AG04449 (cell line): ENCODE measurements around the gene HAUS7.

Experiments used
- CTCF ChIA-PET: fragments of 350-600 bp; formaldehyde crosslinking; extraction: SDS; loops from one replicate; lab custom pipeline; 2021; ENCODE audit warnings: antibody characterized with exemption; lab: Yijun Ruan, JAX
- POLR2A ChIA-PET: fragments of 400-600, 350-600 bp; formaldehyde crosslinking; extraction: SDS; loops from one replicate; lab custom pipeline; 2020; ENCODE audit warnings: antibody characterized with exemption, inconsistent platforms; lab: Yijun Ruan, JAX
- DNase-seq: peaks from one replicate; pipeline ENCODE4 v3.0.0-alpha.2; 2010; ENCODE audit warnings: low read depth, low spot score
- H3K4me3 ChIP-seq: 2 replicates; pipeline ENCODE4 v1.5.1; 2011; ENCODE audit warnings: low read depth, mild to moderate bottlenecking, control low read depth, low read length
- TF ChIP-seq, protein P1 (sequence below): IDR thresholded peaks from one replicate; pipeline ENCODE4 v1.5.1; 2011; ENCODE audit warnings: mild to moderate bottlenecking, moderate library complexity, low read length, control low read depth, inconsistent platforms; ENCODE audit not compliant: insufficient read depth; ENCODE audit errors: missing control alignments

HAUS7 gene

DNA sequence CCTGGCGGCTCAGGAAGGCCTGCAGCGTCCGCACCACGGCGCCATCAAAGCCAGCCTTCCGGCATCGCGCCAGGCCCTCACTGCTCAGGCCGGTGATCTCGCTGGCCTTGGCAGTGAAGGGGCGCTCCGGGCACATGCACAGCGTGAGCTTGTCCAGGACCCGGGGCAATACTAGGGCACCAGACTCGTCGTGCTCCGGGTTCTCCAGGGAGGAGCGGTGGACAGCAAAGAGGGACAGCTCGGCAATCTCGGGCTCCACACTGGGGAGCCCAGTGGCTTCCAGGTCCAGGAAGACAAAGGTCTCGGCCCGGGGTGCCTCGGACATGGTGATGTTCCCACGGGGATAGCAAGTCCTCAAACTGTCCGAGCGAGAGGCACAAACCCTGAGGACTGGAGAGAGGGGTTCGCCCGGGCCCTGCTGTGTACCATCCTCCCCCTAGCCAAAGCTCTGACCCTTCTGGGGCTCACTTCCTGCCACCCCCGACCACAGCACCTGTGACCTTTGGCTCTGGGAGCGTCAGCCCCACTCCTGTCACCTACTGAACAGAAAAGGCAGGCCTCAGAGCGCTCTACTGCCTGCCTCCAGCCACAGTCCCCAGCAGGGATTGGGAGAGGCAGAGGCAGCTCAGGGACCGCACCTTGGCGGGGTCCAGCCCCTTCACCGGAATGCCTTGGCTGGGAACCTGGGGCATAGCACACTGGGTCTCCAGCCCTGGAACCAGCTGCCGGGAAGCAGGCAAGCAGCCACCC, 25.1 kb downstream of the HAUS7 start:
- ChIA-PET POLR2A (no interaction called here), CTCF (no interaction called here)
- H3K4me3 ChIP-seq, result no peak overlapping the region
- no peak for DNase-seq
- TF ChIP-seq, protein P1, sequence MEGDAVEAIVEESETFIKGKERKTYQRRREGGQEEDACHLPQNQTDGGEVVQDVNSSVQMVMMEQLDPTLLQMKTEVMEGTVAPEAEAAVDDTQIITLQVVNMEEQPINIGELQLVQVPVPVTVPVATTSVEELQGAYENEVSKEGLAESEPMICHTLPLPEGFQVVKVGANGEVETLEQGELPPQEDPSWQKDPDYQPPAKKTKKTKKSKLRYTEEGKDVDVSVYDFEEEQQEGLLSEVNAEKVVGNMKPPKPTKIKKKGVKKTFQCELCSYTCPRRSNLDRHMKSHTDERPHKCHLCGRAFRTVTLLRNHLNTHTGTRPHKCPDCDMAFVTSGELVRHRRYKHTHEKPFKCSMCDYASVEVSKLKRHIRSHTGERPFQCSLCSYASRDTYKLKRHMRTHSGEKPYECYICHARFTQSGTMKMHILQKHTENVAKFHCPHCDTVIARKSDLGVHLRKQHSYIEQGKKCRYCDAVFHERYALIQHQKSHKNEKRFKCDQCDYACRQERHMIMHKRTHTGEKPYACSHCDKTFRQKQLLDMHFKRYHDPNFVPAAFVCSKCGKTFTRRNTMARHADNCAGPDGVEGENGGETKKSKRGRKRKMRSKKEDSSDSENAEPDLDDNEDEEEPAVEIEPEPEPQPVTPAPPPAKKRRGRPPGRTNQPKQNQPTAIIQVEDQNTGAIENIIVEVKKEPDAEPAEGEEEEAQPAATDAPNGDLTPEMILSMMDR, result no peak

DNA sequence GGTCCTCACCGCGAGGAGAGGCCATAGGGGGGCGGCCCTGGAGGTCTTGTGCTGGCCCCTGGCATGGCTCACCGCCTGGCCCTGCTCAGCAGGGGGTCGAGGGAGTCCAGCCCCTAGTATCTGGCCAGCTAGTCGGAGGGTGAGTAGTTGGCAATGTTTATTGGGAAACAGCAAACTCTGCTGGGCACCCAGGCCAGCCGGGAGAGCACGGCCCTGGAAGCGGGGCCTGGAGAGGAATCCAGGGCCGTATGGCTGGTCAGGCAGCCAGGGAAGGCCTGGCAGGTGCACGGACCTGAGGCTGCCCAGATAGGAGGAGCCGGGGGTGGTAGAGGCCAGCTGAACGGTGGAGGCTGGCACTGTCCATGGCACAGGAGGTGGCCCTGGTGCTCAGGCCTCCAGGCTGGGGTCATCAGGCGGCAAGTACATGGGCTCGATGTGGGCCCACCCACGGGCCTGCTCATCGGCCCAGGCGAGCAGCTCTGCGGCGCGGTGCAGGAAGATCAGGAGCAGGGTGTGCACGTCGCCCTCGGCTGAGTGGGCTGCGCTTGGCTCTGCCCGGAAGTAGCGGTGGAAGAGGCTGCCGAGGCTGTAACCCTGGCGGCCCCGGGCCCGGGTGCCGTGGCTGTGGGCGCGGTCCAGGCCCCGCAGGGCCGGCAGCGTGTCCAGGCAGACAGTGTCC, 25.9 kb downstream of the HAUS7 start:
- DNase-seq, result no peak
- CTCF ChIA-PET, result no interaction called here
- POLR2A ChIA-PET, result no interaction called here
- TF ChIP-seq, protein P1, result no peak
- no peak overlapping the region for H3K4me3 ChIP-seq

DNA sequence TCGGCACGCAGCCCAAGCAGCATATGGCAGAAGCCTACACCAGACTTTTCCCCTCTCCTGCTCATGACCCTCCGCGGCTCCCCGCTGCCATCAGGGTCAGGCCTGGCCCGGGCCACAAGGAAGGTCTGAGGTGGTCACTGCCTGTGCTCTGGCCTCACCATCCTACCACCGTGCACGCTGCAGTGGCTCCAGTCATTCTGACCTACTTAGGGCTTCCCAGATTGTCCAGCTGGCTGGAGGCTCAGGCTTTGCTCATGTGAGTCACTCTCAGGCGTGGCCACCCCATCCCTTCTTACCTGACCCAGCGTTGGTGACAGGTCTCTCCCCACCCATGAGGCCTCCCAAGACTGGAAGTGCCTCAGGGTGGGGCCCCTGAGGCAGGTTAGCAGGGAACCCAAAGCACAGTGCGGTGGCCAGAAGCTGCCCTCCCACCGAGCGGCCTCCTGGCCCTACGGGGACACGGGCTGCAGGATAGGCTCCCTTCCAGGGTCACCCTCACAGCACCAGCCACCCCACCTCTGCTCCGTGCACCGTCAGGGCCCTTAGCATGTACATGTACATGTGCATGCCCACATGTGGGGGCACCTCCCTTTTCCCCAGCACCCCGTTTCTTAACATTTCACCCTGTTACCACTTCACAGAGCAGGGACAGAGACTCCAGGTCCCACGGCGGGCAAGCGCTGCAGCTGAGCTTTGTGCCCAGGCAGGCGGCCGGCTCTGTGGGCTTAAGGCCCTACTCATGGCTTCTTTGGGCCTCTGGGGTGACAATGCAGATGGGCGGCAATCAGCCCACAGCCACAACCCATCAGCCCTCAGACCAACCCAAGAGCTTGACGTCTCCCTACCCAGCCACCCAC, 26.7 kb downstream of the HAUS7 start:
- ChIA-PET CTCF (no interaction called here), POLR2A (interaction anchor here (0.7 kb wide), 1 partner anchor 64 kb away, joined by 3 read pairs; no protein-coding TSS in a partner anchor)
- DNase-seq, result no peak
- TF ChIP-seq, protein P1, result no peak
- H3K4me3 ChIP-seq, result no peak overlapping the region

DNA sequence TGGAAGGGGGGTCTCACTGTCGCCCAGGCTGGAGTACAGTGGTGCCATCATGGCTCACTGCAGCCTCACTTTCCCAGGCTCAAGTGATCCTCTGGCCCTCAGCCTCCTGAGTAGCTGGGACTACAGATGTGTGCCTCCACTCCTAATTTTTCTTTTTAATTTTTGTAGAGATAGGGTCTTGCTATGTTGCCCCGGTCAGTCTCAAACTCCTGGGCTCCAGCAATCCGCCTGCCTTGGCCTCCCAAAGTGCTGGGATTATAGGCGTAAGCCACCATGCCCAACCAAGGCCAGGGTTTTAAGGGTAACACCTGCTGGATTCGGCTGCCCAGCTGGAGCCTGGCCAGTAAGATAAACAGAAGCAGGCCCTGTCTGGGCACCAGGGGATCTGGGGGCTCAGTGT, 27.9 kb downstream of the HAUS7 start:
- no peak for DNase-seq
- no peak overlapping the region for H3K4me3 ChIP-seq
- TF ChIP-seq, protein P1, result no peak
- ChIA-PET POLR2A (no interaction called here), CTCF (interaction anchor here (1.6 kb wide), 1 partner anchor 19 kb away, joined by 3 read pairs; no protein-coding TSS in a partner anchor)

DNA sequence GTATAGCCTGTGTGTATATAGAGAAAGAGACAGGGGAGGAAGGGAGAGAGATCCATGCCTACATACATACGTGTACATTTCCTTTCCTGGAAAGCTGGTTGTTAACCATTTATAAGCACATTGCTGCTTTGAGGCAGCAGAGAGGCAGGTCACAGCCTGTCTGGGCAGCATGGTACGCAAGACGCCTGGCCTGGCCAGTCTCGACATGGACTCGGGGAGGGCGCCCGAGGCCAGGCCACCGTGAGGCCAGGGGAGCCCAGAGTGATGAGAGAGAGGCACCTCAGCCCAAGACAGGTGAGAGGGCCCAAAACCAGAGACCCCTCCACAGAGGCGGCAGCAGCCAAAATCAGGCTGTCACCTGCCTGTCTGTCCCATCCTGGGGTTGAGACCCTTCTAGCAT, 28.4 kb downstream of the HAUS7 start:
- no peak overlapping the region for H3K4me3 ChIP-seq
- ChIA-PET CTCF (interaction anchor here (1.6 kb wide), 1 partner anchor 19 kb away, joined by 3 read pairs; no protein-coding TSS in a partner anchor), POLR2A (no interaction called here)
- TF ChIP-seq, protein P1, result no peak
- no peak for DNase-seq
